ENCODE results near the gene TP63. TPM values are rescaled to one million over a fixed set of nuclear protein-coding genes. Genes with fewer than 3 reads are reported as not detected.

The TP63 gene
- total RNA-seq, 6 experiments from 2014 or later: 0.06 to 0.55 (median 0.15) TPM; not detected in 3

DNA sequence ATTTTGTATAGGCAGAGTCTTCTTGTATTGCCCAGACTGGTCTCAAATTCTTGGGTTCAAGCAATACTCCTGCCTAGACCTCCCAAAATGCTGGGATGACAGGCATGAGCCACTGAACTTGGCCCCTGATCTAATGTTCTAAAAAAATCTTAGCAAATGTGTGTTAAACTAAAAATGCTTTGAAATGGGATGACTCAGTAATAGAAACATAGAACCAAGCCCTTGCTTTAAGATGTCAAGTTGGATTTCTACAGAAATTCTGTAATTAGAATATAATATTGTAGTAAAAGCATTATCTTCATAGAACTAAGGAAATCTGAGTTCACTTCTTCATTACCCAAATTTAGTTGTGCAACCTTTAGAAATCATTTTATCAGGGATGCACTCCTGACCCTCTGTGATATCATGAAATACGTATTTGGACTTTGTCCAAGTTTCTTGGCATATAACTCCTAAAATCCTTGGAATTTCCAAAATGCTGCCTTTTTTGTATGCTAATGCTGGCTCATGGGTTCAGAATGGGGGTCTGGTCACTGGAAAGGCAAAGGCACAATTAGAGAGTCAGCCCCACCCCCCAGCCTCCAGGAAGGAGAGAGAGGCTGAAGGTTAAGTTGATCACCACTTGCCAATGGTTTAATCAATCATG, 217.3 kb downstream of the TP63 start:
- no peaks in the 10 kb centered on the region for H3K36me3 ChIP-seq
- TF ChIP-seq, protein P1, sequence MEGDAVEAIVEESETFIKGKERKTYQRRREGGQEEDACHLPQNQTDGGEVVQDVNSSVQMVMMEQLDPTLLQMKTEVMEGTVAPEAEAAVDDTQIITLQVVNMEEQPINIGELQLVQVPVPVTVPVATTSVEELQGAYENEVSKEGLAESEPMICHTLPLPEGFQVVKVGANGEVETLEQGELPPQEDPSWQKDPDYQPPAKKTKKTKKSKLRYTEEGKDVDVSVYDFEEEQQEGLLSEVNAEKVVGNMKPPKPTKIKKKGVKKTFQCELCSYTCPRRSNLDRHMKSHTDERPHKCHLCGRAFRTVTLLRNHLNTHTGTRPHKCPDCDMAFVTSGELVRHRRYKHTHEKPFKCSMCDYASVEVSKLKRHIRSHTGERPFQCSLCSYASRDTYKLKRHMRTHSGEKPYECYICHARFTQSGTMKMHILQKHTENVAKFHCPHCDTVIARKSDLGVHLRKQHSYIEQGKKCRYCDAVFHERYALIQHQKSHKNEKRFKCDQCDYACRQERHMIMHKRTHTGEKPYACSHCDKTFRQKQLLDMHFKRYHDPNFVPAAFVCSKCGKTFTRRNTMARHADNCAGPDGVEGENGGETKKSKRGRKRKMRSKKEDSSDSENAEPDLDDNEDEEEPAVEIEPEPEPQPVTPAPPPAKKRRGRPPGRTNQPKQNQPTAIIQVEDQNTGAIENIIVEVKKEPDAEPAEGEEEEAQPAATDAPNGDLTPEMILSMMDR (IDR thresholded peaks at IDR 0.05): no peak
- no peak for TF ChIP-seq POLR2A (IDR thresholded peaks at IDR 0.05)
- no peaks in the 10 kb centered on the region for H3K4me1 ChIP-seq
- WGBS (ENCODE audit: insufficient coverage, low coverage, low lambda C conversion rate, missing lambda C conversion rate): 11% methylated on average over 1 of the region's 1 CpG
- ATAC-seq (no peak), DNase-seq (no peak)
- intact Hi-C loops (cut with DNase I): no loop called here
- H3K9me3 ChIP-seq: no peaks in the 10 kb centered on the region
- no peak overlapping the region for H3K27ac ChIP-seq
- H3K27me3 ChIP-seq: no peaks in the 10 kb centered on the region
- H3K4me3 ChIP-seq: no peak overlapping the region

DNA sequence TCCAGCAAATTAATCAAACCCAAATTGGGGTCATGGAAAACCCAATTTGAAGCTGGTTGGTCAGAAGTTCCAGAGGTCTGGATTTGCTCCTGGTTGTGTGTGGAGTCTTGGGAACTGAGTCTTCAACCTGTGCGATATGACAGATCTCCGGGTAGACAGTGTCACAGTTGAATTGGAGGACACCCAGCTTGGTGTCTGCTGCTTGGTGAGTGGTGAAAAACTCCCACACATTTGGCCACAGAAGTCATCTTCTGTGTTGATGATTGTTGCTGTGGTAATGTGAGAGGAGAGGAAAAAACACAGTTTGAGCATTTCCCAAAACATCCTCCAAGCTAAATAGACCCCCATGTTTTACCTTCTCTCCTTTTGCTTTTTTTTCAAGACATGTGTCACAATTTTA, 218.1 kb downstream of the TP63 start:
- DNase-seq (no peak), ATAC-seq (no peak)
- no CpG with 5 or more reads among the region's 2 CpGs for WGBS (ENCODE audit: insufficient coverage, low coverage, low lambda C conversion rate, missing lambda C conversion rate)
- intact Hi-C loops (cut with DNase I): no loop called here
- H3K9me3 ChIP-seq: no peaks in the 10 kb centered on the region
- no peaks in the 10 kb centered on the region for H3K36me3 ChIP-seq
- no peaks in the 10 kb centered on the region for H3K4me1 ChIP-seq
- no peak overlapping the region for H3K27ac ChIP-seq
- no peak for TF ChIP-seq POLR2A (IDR thresholded peaks at IDR 0.05)
- TF ChIP-seq, protein P1 (IDR thresholded peaks at IDR 0.05): no peak
- no peaks in the 10 kb centered on the region for H3K27me3 ChIP-seq
- no peak overlapping the region for H3K4me3 ChIP-seq

DNA sequence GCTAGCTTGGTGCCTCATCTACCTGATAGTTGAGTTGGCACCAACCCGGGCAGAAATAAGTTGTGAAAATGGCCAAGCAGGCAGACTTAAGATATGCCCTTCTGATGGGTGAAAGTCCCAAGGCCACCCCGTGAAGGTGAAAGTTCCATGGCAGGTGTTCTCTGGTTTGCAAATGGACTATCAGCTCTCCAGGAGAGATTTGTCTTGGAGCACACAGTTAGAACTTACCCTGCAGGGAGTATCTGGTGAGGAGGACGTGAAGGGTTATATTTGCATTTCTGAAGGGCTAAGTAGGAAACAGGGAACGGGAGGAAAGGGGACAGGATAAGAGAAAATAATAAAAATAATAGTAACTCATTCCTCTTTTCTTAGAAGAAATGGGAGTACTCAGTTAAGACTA, 220.5 kb downstream of the TP63 start:
- Histone ChIP-seq H3K9me3 (no peaks in the 10 kb centered on the region), H3K27me3 (no peaks in the 10 kb centered on the region), H3K36me3 (no peaks in the 10 kb centered on the region), H3K27ac (no peak overlapping the region), H3K4me1 (no peaks in the 10 kb centered on the region), H3K4me3 (no peak overlapping the region)
- intact Hi-C loops (cut with DNase I): no loop called here
- no peak for TF ChIP-seq POLR2A (IDR thresholded peaks at IDR 0.05)
- TF ChIP-seq, protein P1 (IDR thresholded peaks at IDR 0.05): no peak
- 46% methylated on average over 4 of the region's 4 CpGs for WGBS (ENCODE audit: insufficient coverage, low coverage, low lambda C conversion rate, missing lambda C conversion rate)
- ATAC-seq: no peak
- DNase-seq: no peak

DNA sequence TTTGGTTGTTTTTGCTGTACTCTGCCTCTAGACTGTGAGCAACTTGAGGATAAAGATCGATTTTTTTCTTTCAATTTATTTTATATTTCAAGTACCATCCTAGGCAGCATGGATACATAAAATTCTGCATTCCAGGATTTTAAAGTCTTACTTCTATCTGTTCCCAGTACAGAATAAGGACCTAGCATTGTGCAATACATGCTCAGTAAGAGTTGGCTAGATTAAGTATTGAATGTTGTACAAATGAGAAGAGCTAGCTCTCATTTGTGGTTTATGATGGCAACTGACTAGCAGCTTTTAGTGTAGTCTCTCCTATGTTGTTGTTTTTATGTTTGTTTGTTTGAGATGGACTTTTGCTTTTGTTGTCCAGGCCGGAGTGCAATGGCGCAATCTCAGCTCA, 222.7 kb downstream of the TP63 start:
- no peaks in the 10 kb centered on the region for H3K36me3 ChIP-seq
- no peak for TF ChIP-seq POLR2A (IDR thresholded peaks at IDR 0.05)
- TF ChIP-seq, protein P1 (IDR thresholded peaks at IDR 0.05): no peak
- 97% methylated on average over 3 of the region's 3 CpGs for WGBS (ENCODE audit: insufficient coverage, low coverage, low lambda C conversion rate, missing lambda C conversion rate)
- intact Hi-C loops (cut with DNase I): no loop called here
- H3K27ac ChIP-seq: no peak overlapping the region
- no peaks in the 10 kb centered on the region for H3K9me3 ChIP-seq
- no peaks in the 10 kb centered on the region for H3K27me3 ChIP-seq
- ATAC-seq (no peak), DNase-seq (no peak)
- H3K4me1 ChIP-seq: no peaks in the 10 kb centered on the region
- no peak overlapping the region for H3K4me3 ChIP-seq
